CD4-positive, alpha-beta T cell treated with Interleukin-15 for 1 hour (primary cell): ENCODE measurements around the gene VCX2.
"Not testable (repeated sequence)": the region's sequence is repeated elsewhere in the genome, so short reads cannot be mapped to it uniquely, and the experiment has no call there.

Experiments
- DNase-seq: peaks from one replicate; pipeline ENCODE4 v3.0.0-alpha.2; 2020

Gene VCX2

DNA sequence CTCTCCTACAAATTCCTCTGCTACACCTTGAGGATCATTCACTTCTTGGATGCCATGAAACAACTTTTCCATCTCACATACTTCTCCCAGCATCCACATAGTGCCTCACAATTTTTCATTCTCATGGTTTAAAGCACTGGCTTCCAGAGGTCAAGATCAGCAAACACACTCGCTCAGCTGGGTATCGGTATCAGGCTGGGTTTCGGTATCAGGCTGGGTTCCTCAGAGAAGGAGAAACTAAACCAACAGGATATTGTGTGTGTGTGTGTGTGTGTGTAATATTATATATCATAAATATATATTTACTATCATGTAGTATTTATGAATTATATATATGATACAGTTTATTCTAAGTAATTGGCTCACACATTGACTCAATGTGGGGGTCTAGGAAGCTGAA lies at the start of gene VCX2:
Gene VCX2, minus strand, starts transcription at position 99 of the 400 bp plus-strand sequence. CDS start 624 bp downstream, outside the sequence.
- DNase-seq, result not testable (repeated sequence)

DNA sequence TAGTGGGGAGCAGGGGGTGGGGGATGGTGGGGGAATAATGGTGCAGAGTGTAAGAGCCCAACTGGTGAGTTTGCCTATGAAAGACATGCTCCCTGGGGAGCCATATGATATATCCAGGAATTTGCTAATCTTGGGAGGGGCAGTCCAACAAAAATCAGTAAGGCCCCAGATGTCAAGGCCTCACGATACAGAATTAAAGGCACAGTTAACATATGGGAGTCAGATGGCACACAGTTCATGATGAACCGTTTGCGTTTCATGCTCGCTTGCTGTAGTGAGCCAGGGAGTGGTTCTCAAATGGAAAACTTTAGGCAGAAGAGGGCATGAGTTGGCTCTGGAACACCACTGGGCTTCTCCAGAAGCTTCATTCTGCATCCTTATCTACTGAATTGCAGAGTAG lies 33.9 kb upstream of the VCX2 start:
- DNase-seq, result no peak

DNA sequence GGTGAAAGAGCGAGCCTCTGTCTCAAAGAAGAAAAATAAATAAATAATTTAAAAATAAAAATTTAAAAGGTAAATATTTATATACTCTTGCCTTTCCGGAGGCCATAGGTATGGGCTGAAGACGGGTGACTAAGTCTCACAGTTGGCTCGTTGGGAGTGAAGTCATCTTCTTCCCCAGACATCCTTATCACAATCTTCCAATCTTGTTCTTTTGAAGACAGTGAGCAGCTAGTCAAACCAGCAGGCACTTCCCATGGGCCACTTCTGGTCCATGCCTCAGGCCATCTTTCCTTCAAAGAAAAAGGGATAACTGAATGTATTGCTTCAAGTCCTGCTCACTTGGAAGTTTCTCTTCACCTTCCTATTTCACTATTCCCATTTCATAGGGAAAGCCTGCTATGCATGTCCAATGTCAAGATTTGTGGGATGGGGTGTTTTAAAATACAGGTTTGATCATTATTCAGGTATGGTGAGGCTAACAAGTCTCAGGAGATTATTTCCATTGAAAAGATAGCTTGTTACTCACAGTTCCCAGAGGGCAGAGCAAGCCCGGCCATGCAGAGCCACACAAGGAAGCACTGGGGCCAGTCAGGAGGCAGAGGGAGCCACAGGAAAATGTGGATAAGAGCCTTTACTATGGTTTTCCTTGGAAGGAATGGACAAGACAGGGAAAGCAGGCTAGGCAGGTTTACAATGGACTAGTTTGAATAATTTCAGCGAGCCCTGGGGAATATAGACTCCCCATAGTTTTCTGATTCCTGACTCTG lies 33.3 kb upstream of the VCX2 start:
- no peak for DNase-seq

DNA sequence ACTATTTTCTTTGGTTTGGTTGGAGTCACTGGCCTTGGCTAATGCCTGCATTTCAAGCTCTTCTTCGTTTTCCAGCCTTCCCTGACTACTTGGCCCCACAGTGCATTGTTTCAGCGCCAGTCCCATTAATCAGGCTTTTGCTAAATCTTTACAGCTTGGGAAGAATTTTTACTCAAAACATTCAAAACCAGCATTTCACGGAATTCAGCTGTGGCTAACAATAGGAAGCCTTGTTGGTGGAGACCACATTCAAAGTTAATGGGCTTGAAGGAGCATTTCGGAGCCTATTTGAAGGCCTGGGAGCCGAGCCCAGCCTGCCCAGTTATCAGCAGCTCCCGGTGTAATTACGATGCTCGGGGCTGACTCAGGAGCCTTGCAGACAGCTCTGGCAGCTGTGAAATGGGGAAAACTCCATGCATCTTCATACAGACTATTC lies 30.8 kb upstream of the VCX2 start:
- DNase-seq, result no peak

DNA sequence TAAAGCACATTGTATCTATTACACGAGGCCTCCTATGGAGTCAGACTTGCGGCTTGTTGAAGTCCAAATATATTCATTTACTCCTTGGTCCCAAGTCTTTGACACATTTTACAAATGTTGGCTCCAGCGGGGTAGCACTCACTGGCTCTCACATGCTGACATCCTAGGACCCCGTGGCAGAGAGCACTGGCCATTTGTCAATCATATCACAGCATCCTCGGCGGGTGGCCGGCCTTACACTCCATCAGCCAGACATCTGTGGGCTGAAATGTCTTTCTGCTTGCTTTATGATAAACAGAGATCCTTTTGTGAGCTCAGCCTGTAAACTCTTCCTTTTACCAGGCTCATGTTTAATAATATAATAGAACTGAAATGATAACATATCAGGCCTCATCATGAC lies 25.7 kb upstream of the VCX2 start:
- DNase-seq, result no peak

DNA sequence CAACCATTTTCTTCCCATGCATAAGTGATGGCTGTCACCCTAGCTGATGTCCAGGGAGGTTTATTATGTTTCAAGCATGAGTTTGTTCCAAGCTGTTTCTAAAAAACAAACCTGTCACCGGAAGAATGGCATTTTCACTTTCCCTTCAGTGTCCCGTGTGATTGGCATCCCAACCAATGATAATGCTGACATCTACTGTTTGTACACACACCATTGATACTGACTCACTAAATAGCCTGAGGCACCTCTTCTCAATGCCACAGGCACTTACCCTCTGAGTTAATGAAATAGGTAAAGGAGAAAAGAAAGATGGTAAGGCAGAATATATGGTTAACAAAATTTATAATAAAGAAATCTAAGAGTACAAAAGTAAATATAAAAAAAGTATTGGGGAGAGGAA lies 23.1 kb upstream of the VCX2 start:
- DNase-seq, result no peak

DNA sequence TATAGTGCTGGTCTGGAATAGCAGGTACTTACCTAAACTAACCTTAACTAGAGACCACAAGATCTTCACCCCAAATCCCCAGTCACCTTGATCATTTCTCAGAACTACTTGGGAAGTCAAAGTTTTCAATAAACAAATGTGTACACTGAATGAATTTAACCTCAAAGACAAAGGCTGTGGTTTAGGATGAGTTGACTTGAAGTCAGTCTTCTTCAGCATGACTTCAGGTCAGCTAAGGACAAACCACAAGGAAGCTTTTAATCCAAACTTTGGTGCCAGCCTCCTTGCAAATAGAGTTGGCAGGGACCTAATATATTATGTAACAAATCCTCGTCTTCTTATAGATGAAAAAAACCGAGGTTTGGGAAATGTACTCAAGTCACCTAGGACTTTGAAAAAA lies 21.2 kb upstream of the VCX2 start:
- no peak for DNase-seq

DNA sequence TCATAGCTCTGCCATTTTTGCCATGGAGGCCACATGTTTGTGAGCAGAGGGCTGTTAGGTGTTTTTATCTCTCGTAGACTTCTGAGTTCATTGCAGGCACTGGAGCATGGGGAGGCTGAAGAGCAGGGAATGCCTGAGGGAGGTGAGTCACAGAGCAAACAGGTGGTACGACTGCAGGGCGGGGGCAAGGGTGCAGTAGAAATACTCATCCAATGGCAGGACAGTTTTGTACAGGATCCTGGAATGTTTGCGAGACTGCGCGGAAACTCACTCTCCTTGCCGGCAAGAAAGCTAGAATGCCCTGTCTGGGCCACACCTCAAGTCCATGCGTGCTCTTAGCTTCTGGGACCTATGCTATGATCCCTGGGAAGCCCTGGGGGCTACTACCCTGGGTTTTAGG lies 20.0 kb upstream of the VCX2 start:
- no peak for DNase-seq

DNA sequence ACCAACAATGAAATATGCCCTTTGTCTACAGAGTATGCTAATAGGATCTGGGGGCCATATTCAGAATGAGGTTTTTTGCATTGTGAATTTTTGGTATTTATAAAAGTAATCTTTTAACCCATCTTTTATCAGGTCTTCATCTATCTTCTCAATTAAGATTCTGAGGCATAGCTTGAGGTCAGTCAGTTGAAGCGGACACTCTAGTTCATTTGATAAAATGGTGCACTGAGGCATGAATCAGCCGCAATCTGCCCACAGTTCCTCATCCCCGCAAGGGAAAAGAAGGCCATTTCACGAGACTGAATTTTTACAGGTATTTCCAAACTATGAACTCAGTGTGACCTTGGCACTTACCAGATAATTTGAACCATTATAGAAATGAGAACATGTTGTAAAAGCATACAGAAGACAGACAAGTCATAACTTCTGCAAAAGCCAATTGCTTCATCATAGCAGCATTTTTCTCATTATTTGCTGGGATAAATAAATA lies 19.3 kb upstream of the VCX2 start:
- no peak for DNase-seq

DNA sequence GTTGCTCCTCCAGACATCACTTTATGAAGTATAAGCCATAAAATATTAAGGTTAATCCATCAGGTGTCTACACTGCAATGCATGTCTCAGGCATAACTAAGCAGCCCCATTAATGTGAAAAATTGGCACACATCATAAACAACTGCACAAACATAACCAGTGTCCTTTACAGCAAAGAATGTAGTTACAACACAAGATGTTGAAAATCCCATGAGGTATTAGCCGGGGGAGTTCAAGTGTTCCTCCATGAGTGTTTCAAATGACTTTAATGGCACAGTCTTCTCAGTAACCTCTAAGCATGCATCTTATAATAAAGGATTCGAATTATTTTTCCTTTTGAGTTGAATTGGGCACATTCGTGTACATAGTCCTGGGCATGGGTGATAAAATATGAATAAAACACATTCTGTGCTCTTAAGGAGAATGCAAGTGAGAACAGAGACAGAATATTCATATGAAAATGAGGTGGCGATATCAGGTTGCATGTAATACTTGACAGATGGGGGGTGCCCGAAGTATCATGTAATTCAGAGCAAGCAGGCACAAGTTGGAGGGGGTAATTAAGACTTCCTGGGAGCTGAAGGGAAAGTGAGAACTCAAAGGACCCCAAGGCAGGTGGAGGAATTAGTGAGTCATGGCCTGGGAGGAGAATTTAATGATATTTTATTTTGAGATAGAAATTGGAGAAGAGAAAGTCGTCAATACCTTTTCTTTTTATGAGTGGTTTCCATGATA lies 18.2 kb upstream of the VCX2 start:
- no peak for DNase-seq

DNA sequence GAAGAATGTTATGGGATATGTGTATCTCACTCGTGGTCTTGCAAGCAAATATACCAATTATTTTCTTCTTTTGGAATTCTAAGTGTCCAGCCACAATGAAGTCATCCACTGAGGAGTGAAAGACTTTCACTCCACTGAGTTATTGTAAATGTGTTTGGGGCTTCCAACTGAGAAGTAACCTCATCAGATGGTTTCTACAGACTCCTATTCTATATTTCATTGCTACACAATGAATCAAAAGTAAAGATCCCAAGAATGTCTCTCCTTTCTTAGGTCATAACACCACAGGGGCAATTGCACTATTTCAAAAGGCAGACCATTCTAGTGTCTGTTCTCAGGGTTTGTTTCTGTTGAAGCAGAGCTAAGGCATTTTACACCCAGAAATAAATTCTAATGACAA lies 12.3 kb upstream of the VCX2 start:
- no peak for DNase-seq

DNA sequence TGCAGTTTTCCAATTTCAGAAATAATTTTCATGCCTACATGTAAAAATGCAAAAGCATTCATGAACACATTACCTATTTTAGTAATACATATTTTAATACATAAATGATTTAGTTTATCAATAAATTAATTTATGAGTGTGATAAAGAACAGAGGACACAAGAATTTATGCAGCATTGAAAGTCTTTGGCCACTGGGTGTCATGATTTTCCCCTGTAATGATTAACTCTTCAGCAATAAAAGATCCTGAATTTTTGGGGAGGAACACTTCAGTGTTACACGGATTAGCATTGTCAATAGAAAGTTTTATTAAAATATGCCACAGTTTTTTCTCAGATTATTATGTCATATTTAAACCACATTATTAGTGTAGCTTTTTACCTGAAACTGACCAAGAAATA lies 8.6 kb upstream of the VCX2 start:
- DNase-seq, result no peak

DNA sequence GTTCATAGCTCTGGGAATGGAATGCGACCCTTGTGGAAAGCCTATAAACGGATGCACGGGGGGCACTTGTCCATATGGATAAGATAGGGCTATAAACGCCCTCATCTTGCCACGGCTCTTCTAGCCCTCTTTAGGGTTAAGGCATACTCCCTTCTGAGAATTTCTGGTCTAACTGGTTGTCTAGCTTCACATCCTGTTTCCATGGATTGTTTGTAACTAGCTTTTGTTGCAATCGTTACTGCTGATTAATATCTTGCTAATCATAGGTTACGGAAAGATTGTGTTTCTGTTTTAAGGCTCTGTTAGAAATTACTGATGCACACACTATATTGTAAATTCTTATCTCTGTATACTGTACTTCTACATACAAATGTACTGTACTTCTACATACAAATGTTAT lies 17.1 kb downstream of the VCX2 start:
- not testable (repeated sequence) for DNase-seq

DNA sequence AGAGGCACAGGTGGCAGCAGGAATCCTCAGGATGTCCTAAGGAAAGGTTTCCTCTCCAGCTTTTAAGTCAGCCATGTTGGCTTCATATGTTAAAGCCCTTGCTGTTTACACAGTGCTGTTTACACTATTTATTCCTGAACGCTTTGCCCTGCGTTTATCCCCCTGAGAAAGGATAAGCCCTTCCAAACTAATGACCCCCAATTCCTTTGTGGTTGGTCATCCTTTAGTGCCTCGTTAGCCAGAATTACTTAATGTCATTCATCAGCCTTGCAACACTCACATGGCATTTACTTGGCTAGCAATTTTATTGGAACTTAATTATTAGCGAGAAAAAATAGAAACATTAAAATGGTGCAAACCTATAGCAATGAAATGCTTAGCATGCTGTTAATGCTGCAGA lies 23.8 kb downstream of the VCX2 start:
- no peak for DNase-seq

DNA sequence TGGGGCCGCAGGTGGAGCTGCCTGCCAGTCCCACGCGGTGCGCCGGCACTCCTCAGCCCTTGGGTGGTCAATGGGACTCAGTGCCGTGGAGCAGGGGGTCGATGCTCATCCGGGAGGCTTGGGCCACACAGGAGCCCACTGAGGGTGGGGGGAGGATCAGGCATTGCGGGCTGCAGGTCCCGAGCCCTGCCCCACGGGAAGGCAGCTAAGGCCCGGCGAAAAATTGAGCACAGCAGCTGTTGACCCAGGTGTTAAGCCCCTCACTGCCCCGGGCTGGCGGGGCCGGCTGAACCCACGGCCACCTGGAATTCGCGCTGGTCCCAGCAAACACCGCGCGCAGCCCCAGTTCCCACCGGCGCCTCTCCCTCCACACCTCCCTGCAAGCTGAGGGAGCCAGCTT lies 26.1 kb downstream of the VCX2 start:
- no peak for DNase-seq

DNA sequence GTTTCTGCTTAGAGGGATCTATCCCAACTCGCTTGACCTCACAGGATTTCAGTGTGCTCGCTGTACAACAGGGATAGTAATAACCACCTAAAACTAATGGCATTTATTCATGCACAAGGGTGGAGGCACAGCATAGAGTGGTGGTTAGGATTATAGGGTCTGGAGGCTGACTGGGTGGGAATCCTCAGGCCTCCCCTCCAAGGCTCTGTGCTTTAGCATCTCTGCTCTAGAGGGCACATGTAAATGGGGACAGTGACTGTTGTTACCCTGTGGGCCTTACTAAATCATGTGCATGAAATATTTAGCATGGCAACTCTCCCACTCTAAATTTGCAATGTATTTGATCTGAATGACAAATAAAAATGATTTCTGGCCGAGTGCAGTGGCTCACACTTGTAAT lies 29.2 kb downstream of the VCX2 start:
- no peak for DNase-seq

DNA sequence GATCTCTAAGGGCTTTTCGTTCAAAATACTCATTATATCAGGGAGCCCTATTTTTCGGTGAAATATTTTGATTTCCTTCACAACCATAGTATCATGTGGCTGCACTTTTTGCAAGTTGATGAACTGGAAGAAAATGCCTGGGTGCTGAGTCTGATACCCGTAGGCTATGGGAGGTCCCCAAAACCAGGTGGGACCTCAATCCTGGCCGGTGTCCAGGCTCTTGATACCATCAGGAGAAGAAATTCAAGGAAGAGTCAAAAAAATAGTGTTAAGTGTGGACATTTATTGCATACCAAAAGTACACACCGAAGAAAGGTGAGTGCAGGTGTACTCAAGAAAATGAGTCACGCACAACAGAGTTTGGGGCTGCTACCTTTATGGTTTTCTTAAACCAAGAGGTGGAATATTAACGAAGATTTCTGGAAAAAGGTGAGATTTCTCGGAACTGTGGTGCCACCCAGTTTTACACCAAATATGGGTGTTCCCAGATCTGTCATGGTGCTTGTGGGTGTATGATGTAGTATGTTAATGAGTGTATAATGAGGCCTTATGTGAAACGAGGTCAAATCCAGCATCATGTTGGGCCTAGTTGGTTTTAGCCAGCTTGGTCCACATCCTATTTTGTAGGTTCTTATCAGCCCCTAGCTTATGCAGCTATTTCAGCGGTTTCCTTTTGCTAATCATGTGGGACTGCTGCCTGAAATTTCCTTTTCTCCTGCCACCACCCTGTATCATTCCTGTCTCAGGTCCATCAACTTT lies 29.9 kb downstream of the VCX2 start:
- DNase-seq, result no peak

DNA sequence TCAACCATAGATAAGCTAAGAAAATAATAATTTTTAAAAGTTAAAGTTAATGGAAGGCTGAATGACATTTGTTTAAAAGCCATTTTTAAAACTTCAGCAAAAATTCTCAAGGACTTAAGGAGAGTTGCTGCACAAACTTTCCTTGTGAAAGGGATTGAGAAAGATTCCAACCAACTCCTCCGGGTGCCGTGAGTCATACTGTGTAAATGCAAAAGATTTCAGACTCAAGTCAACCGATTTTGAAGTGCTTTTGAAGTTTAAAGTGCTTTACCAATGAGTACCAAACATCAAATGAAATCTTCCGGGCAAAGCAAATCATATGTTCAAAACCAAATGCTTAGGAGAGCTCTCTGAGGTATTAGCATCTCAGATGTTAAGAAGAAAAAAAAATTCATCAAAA lies 31.4 kb downstream of the VCX2 start:
- no peak for DNase-seq

DNA sequence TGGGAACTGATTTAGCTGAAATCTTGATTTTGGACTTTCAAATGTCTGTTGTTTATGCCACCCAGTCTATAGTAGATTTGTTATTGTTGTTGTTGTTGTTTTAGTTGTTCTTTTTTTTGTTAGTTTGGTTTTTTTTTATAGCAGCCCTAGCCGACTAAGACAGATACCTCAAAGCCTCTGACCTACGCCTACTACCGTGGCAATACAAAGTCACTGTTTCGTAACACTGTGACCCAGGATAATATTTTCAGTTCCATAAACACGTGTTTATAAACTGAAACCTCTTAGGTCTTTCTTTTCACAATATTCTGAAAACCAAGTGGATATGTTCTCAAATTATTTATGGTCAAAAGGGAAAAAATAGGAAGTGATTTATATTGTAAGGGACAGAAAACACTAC lies 32.8 kb downstream of the VCX2 start:
- no peak for DNase-seq

DNA sequence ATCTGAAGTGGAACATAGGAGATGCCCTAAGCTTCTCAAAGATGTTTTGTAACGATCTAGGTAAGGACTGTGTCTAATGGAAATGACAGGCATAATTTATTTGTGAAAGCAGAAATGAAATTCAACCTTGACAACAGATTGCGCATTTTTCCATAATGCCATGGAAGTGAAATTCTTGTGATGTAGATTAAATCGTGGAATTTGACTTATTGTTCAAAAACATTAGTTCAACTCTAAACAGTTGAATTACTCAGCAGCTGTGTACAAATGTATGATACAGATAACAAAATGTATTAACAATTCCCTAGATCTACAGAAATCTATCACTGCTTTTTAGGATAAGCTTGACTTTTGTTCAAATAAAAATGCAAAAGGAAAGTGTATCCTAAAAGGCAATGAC lies 44.4 kb downstream of the VCX2 start:
- no peak for DNase-seq

DNA sequence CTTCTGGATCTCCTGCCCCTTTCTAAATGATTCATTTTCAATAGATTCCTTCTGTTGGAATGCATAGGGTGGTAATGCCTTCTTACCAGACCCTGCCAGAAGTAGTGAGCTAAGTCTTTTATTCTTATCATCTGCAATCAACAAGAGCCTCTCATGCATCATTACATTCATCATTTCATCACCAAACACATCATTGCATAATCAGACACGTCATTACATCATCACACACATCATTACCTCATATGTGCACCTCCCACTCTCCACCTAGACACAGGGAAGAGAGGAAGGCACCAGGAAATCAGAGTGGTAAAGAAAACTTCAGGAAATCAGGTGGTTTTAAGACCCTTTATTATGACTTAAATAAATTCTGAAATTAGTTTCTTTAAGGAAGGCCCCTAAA lies 45.0 kb downstream of the VCX2 start:
- no peak for DNase-seq

DNA sequence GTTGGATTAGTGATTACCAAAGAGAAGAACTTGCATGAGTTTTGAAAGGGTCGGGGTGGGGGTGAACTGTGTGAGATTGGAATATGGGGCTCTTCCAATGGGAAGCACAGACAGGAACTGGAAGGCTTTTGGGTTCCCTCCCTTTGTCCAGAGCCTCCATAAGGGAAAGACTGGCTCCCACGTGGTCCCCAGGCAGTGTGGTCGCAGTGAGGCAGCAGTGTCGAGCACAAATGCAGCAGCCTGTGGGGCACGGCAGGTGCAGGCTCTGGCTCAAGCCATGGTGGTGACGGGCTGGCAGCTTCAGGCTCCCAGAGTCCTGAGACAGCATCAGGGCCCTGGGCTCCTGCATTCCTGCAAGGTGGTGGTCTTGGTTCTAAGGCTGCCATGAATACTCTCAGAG lies 45.5 kb downstream of the VCX2 start:
- no peak for DNase-seq

DNA sequence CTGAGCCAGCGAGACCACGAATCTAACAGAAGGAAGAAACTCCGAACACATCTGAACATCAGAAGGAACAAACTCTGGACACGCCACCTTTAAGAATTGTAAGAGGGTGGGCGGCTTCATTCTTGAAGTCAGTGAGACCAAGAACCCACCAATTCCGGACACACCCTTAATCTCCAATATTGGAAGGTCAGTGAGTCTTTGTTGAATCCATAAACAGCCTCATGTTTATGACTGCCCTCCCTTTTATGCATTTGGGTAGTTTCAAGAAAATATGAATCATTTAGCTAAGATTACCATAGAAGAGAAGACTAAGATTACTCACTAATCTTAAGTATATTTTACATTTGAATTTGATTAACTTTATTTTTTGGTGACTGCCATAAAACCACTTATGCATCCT lies 48.5 kb downstream of the VCX2 start:
- no peak for DNase-seq

DNA sequence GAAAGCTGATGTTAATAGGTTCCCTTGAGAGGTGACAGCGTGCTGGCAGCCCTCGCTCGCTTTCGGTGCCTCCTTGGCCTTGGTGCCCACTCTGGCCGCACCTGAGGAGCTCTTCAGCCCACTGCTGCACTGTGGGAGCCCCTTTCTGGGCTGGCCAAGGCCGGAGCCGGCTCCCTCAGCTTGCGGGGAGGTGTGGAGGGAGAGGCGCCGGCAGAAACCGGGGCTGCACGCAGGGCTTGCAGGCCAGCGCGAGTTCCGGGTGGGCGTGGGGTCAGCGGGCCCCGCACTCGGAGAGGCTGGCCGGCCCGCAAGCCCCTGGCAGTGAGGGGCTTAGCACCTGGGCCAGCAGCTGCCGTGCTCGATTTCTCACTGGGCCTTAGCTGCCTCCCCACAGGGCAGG lies 49.7 kb downstream of the VCX2 start:
- not testable (repeated sequence) for DNase-seq
